ENCODE measurements around the gene PCGF3.

GRCh38 chr4:710116-710515, 4.5 kb downstream of the PCGF3 start:
- TF ChIP-seq TBP (optimal IDR thresholded peaks at IDR 0.05; ENCODE audit: low read depth, low read length): no peak
- TF ChIP-seq ZNF280B (CRISPR knock-in tag; IDR thresholded peaks at IDR 0.05): no peak
- no peak for TF ChIP-seq ZBTB40 (IDR thresholded peaks at IDR 0.05)
- TF ChIP-seq ZBTB40 (CRISPR knock-in tag; IDR thresholded peaks at IDR 0.05): no peak
- TF ChIP-seq BRCA1 (IDR thresholded peaks at IDR 0.05): no peak
- TF ChIP-seq BRCA1 (CRISPR knock-in tag; IDR thresholded peaks at IDR 0.05): no peak
- no peak for TF ChIP-seq EGR1 (conservative IDR thresholded peaks at IDR 0.05)
- no peak for TF ChIP-seq HDGF (IDR thresholded peaks at IDR 0.05)
- TF ChIP-seq E2F4 (CRISPR knock-in tag; IDR thresholded peaks at IDR 0.05; ENCODE audit: low read depth): no peak
- TF ChIP-seq HMG20B (CRISPR knock-in tag; IDR thresholded peaks at IDR 0.05): no peak
- TF ChIP-seq REST (IDR thresholded peaks at IDR 0.05; ENCODE audit: borderline replicate concordance): no peak
- no peak for TF ChIP-seq REST (CRISPR knock-in tag; IDR thresholded peaks at IDR 0.05; ENCODE audit: low read depth)
- TF ChIP-seq CTCF (IDR thresholded peaks at IDR 0.05 in 2 of 3, conservative IDR thresholded peaks at IDR 0.05 in 1 of 3; ENCODE audit: insufficient read depth in 2 of 3, low read depth in 1 of 3, low read length in 3 of 3): no peak

Measured in K562 (cell line).